HepG2 (cell line): ENCODE results near the gene GPR83. TPM values are rescaled to one million over a fixed set of nuclear protein-coding genes. Genes with fewer than 3 reads are reported as not detected.

Source experiments
- CREB1 ChIP-seq, 2 experiments: fragments of 450-650 bp in 1 of 2; IDR thresholded peaks; 2 replicates each; pipeline ENCODE4 v1.6.1; 2016 to 2017; ENCODE audit warnings: control low read depth in 1 of 2, mild to moderate bottlenecking in 1 of 2, missing compliant biosample characterization in 1 of 2, missing genetic modification characterization in 1 of 2
- FOSL1 ChIP-seq: sonication (generic); formaldehyde crosslinking; IDR thresholded peaks from 2 replicates; pipeline ENCODE4 v1.9.0; 2021; ENCODE audit warnings: missing genetic modification reagents, borderline replicate concordance
- GATAD2A ChIP-seq: IDR thresholded peaks from 2 replicates; pipeline ENCODE4 v1.6.1; 2016
- HES4 ChIP-seq: sonication (generic); formaldehyde crosslinking; IDR thresholded peaks from 2 replicates; pipeline ENCODE4 v1.9.0; 2021; ENCODE audit warnings: mild to moderate bottlenecking, missing genetic modification reagents, borderline replicate concordance
- KAT8 ChIP-seq: IDR thresholded peaks from 2 replicates; pipeline ENCODE4 v1.6.1; 2016; ENCODE audit warnings: missing genetic modification reagents, missing compliant biosample characterization
- KLF11 ChIP-seq: IDR thresholded peaks from 2 replicates; pipeline ENCODE4 v1.6.1; 2016; ENCODE audit warnings: missing compliant biosample characterization
- MTA3 ChIP-seq: sonication (generic); formaldehyde crosslinking; IDR thresholded peaks from 2 replicates; pipeline ENCODE4 v1.4.0; 2020; ENCODE audit warnings: missing genetic modification reagents
- PCBP2 ChIP-seq: fragments of 200-400 bp; formaldehyde crosslinking; optimal IDR thresholded peaks from 2 replicates; pipeline ENCODE3; 2018; ENCODE audit warnings: low read length, low read depth; ENCODE audit not compliant: poor library complexity, severe bottlenecking
- RFXANK ChIP-seq: IDR thresholded peaks from 2 replicates; pipeline ENCODE4 v1.6.1; 2016
- SALL2 ChIP-seq: sonication (generic); formaldehyde crosslinking; IDR thresholded peaks from 2 replicates; pipeline ENCODE4 v1.8.1; 2023; ENCODE audit warnings: mild to moderate bottlenecking, missing genetic modification reagents, inconsistent platforms
- SAP130 ChIP-seq: IDR thresholded peaks from 2 replicates; pipeline ENCODE4 v1.6.1; 2016; ENCODE audit warnings: low read depth
- SMAD9 ChIP-seq: sonication (generic); formaldehyde crosslinking; IDR thresholded peaks from 2 replicates; pipeline ENCODE4 v1.5.1; 2020; ENCODE audit warnings: mild to moderate bottlenecking, missing genetic modification reagents
- TBX3 ChIP-seq: fragments of 450-650 bp; IDR thresholded peaks from 2 replicates; pipeline ENCODE4 v1.6.1; 2017; ENCODE audit warnings: antibody characterized with exemption, mild to moderate bottlenecking, inconsistent platforms, borderline replicate concordance
- ZNF136 ChIP-seq: sonication (generic); formaldehyde crosslinking; IDR thresholded peaks from 2 replicates; pipeline ENCODE4 v1.8.1; 2022; ENCODE audit warnings: low read depth, mild to moderate bottlenecking, moderate library complexity, missing genetic modification reagents
- ZNF276 ChIP-seq: sonication (generic); formaldehyde crosslinking; IDR thresholded peaks from 2 replicates; pipeline ENCODE4 v1.4.0; 2020; ENCODE audit warnings: mild to moderate bottlenecking, low read depth, missing genetic modification reagents
- ZNF460 ChIP-seq: sonication (generic); formaldehyde crosslinking; IDR thresholded peaks from 2 replicates; pipeline ENCODE4 v1.5.1; 2020; ENCODE audit warnings: missing genetic modification reagents, mild to moderate bottlenecking, borderline replicate concordance
- ZNF546 ChIP-seq: sonication (generic); formaldehyde crosslinking; conservative IDR thresholded peaks from 2 replicates; pipeline ENCODE4 v1.8.1; 2023; ENCODE audit warnings: mild to moderate bottlenecking, missing genetic modification reagents
- ZNF615 ChIP-seq: sonication (generic); formaldehyde crosslinking; IDR thresholded peaks from 2 replicates; pipeline ENCODE4 v1.5.0; 2020; ENCODE audit warnings: mild to moderate bottlenecking, missing genetic modification reagents, borderline replicate concordance
- ZNF879 ChIP-seq: sonication (generic); formaldehyde crosslinking; IDR thresholded peaks from 2 replicates; pipeline ENCODE4 v1.8.1; 2023; ENCODE audit warnings: missing genetic modification reagents
- polyA plus RNA-seq, 8 experiments: library from polyadenylated mRNA; depleted of rRNA in 3 of 8; stranded (reverse) in 7 of 8; unstranded in 1 of 8; fragments of >200 nt; fragmentation: Illumina TruSeq in 4 of 8; extraction: Trizol in 4 of 8; gene quantifications; 2 replicates each; pipeline versions ENCODE4 v1.2.1 to v1.2.3, GENCODE V29; 2011 to 2016; ENCODE audit warnings: low read depth in 4 of 8, missing spikeins in 1 of 8, mixed read lengths in 1 of 8; ENCODE audit not compliant: insufficient read depth in 1 of 8
- total RNA-seq, 5 experiments: library from RNA; depleted of rRNA; stranded (reverse); fragments of >200 nt; fragmentation: Illumina TruSeq; extraction: Trizol; gene quantifications; 2 replicates each; pipeline ENCODE4 v1.2.3, GENCODE V29; 2016; ENCODE audit warnings: low read depth in 1 of 5
- TF ChIP-seq, protein P1 (sequence below): sonication (generic); formaldehyde crosslinking; IDR thresholded peaks from 2 replicates; pipeline ENCODE4 v1.5.0; 2020; ENCODE audit warnings: missing genetic modification reagents
- TF ChIP-seq, protein P2 (sequence below): sonication (generic); formaldehyde crosslinking; IDR thresholded peaks from 2 replicates; pipeline ENCODE4 v1.4.0; 2020; ENCODE audit warnings: missing genetic modification reagents
- TF ChIP-seq, protein P3 (sequence below): sonication (generic); formaldehyde crosslinking; IDR thresholded peaks from 2 replicates; pipeline ENCODE4 v1.8.0; 2022; ENCODE audit warnings: mild to moderate bottlenecking, missing genetic modification reagents, moderate library complexity
- TF ChIP-seq, protein P4 (sequence below), 2 experiments: fragments of 450-650 bp in 1 of 2; sonication (generic) in 1 of 2; formaldehyde crosslinking; IDR thresholded peaks; 2 replicates each; pipeline versions ENCODE4 v1.5.0 to v1.8.0; 2020 to 2022; ENCODE audit warnings: mild to moderate bottlenecking in 1 of 2, missing genetic modification reagents in 1 of 2

The GPR83 gene
- total and polyA plus RNA-seq, 2 of the 13 experiments (the other 11 are each of a cell fraction or from before 2014, with no cell fraction given), result 0.04 to 0.11 TPM

DNA sequence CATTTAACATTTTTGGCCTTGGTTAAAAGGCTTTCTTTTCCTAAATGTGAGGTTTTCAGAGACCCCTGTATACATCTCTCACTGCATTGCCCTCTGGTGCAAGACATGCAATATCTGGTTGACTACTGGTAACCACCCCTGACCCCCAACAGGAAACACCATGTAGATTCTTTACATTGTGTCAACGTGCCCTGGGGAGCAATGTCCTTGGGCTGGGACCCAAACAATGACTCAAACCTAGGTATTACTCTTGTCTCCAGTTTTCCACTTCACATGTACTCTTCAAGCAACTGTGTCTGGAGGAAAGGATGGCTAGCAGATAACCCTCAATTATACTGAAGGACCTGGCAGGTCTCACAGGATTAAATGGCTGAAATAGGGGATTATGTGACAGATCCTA is 1.1 kb upstream of the GPR83 start (continued):
- TF ChIP-seq SAP130 (peak; percentile 39; the same call in 1 of the 2 replicates), GATAD2A (CRISPR knock-in tag) (peak; percentile 76), ZNF879 (CRISPR knock-in tag) (no peak), KLF11 (CRISPR knock-in tag) (no peak), SALL2 (CRISPR knock-in tag) (no peak), ZNF615 (CRISPR knock-in tag) (no peak), PCBP2 (no peak), MTA3 (CRISPR knock-in tag) (no peak), ZNF136 (CRISPR knock-in tag) (no peak), ZNF460 (CRISPR knock-in tag) (no peak), TBX3 (no peak), ZNF276 (CRISPR knock-in tag) (no peak), HES4 (CRISPR knock-in tag) (no peak), KAT8 (CRISPR knock-in tag) (0 out of 2 replicates have a peak, but pooled peaks have one; percentile 16), RFXANK (no peak), CREB1 (IDR thresholded peaks at IDR 0.05) (no peak), CREB1 (CRISPR knock-in tag; IDR thresholded peaks at IDR 0.05) (no peak), ZNF546 (CRISPR knock-in tag) (no peak), SMAD9 (CRISPR knock-in tag) (no peak), FOSL1 (CRISPR knock-in tag) (no peak)
- TF ChIP-seq, protein P1, sequence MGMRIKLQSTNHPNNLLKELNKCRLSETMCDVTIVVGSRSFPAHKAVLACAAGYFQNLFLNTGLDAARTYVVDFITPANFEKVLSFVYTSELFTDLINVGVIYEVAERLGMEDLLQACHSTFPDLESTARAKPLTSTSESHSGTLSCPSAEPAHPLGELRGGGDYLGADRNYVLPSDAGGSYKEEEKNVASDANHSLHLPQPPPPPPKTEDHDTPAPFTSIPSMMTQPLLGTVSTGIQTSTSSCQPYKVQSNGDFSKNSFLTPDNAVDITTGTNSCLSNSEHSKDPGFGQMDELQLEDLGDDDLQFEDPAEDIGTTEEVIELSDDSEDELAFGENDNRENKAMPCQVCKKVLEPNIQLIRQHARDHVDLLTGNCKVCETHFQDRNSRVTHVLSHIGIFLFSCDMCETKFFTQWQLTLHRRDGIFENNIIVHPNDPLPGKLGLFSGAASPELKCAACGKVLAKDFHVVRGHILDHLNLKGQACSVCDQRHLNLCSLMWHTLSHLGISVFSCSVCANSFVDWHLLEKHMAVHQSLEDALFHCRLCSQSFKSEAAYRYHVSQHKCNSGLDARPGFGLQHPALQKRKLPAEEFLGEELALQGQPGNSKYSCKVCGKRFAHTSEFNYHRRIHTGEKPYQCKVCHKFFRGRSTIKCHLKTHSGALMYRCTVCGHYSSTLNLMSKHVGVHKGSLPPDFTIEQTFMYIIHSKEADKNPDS (CRISPR knock-in tag), result no peak
- TF ChIP-seq, protein P2, sequence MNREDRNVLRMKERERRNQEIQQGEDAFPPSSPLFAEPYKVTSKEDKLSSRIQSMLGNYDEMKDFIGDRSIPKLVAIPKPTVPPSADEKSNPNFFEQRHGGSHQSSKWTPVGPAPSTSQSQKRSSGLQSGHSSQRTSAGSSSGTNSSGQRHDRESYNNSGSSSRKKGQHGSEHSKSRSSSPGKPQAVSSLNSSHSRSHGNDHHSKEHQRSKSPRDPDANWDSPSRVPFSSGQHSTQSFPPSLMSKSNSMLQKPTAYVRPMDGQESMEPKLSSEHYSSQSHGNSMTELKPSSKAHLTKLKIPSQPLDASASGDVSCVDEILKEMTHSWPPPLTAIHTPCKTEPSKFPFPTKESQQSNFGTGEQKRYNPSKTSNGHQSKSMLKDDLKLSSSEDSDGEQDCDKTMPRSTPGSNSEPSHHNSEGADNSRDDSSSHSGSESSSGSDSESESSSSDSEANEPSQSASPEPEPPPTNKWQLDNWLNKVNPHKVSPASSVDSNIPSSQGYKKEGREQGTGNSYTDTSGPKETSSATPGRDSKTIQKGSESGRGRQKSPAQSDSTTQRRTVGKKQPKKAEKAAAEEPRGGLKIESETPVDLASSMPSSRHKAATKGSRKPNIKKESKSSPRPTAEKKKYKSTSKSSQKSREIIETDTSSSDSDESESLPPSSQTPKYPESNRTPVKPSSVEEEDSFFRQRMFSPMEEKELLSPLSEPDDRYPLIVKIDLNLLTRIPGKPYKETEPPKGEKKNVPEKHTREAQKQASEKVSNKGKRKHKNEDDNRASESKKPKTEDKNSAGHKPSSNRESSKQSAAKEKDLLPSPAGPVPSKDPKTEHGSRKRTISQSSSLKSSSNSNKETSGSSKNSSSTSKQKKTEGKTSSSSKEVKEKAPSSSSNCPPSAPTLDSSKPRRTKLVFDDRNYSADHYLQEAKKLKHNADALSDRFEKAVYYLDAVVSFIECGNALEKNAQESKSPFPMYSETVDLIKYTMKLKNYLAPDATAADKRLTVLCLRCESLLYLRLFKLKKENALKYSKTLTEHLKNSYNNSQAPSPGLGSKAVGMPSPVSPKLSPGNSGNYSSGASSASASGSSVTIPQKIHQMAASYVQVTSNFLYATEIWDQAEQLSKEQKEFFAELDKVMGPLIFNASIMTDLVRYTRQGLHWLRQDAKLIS (CRISPR knock-in tag), result no peak
- TF ChIP-seq, protein P3, sequence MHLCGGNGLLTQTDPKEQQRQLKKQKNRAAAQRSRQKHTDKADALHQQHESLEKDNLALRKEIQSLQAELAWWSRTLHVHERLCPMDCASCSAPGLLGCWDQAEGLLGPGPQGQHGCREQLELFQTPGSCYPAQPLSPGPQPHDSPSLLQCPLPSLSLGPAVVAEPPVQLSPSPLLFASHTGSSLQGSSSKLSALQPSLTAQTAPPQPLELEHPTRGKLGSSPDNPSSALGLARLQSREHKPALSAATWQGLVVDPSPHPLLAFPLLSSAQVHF (CRISPR knock-in tag), result no peak
- TF ChIP-seq, protein P4, sequence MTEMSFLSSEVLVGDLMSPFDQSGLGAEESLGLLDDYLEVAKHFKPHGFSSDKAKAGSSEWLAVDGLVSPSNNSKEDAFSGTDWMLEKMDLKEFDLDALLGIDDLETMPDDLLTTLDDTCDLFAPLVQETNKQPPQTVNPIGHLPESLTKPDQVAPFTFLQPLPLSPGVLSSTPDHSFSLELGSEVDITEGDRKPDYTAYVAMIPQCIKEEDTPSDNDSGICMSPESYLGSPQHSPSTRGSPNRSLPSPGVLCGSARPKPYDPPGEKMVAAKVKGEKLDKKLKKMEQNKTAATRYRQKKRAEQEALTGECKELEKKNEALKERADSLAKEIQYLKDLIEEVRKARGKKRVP (CRISPR knock-in tag; IDR thresholded peaks at IDR 0.05), result peak in 1 of 2 experiments; percentile 82; a peak in 2 of 4 replicates
